ENCODE measurements around the gene FMR1. TPM values are rescaled to one million over a fixed set of nuclear protein-coding genes. Genes with fewer than 3 reads are reported as not detected.
A peak's percentile ranks its signal among the peaks of the same experiment; 100 is the strongest.

Gene FMR1
- total RNA-seq, 2 experiments from 2014 or later: 55.5 to 58.7 TPM

DNA sequence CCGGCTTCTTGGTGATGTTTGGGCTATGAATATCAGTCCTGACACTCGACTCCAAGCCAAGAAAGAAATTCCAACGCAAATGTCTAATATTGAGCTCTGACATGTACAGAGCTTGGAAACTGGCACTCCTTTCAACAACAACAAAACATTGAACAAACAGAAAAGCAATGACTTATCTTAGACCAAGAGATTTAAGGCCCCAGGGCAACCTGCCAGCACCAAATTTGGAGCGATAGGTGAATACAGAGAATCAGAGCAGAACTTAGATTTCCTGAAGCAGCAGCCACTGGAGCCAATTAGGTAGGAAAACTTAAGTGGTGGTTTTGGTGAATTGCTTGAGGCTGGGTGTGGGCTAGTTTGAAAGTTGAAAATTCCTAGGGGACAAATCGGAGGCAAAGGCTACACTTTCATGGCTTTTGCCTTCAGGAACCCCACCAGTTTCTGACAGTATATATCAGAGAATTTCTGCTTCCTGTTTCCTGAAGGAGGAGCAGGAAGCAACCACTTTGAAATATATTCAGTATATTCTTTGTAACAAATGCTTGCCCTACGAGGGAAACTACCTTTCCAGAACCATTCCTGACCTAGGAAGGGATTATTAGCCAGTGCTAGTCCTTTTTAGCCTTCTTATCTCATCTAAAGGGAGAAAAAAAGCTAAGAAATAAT, 10.1 kb upstream of the FMR1 start:
- Mint-ChIP-seq H3K4me3 (no peak overlapping the region), H3K9me3 (no peaks in the 10 kb centered on the region), H3K4me1 (peaks cover 4% of the 10 kb centered on the region), H3K27me3 (no peaks in the 10 kb centered on the region), H3K36me3 (ENCODE audit: low read depth) (no peaks in the 10 kb centered on the region), H3K27ac (no peak overlapping the region)
- POLR2A ChIA-PET: interaction anchor here (1.0 kb wide), 1 partner anchor 10 kb away, joined by 3 read pairs; the partner anchor contains the start of gene FMR1
- CTCF ChIA-PET: no interaction called here
- DNase-seq: no peak

DNA sequence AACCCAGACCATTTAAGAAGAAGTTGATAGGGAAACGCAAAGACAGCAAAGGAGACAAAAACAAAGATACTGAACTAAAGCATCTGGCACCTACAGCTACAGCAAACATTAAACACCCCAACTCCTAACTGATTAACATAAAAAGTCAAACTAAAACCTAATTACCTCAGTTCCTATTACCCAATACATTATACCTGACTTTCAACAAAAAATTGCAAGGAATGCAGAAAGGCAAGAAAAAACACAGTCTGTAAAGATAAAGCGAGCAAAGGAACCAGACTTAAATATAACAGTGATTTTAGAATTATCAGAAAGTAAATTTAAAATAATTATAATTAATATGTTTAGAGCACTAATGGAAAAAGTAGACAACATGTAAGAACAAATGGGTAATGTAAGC, 9.4 kb upstream of the FMR1 start:
- Mint-ChIP-seq H3K27ac (no peak overlapping the region), H3K4me1 (peaks cover 4% of the 10 kb centered on the region), H3K9me3 (no peaks in the 10 kb centered on the region), H3K4me3 (no peak overlapping the region), H3K27me3 (no peaks in the 10 kb centered on the region), H3K36me3 (ENCODE audit: low read depth) (no peaks in the 10 kb centered on the region)
- DNase-seq: no peak
- ChIA-PET CTCF (no interaction called here), POLR2A (interaction anchor here (1.0 kb wide), 1 partner anchor 9 kb away, joined by 3 read pairs; the partner anchor contains the start of gene FMR1)

DNA sequence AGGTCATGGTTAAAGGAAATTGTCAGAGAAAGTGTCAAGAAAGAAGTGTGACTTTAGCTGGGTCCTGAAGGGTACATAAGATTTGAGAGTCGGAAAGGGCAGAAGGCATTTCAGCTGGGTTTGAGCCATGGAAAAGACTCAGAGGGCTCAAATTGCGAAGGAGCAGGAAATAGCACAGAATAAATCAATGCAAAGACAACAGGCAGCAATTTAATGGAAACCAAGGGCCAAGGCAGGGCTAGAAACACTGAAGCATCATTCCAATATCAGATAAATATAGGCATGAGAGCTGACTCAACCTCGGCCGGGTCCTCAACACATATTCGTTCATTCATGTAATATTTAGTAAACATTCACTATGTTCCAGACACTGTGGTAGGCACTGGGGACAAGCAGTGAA, 3.6 kb upstream of the FMR1 start:
- H3K27me3 Mint-ChIP-seq: no peaks in the 10 kb centered on the region
- DNase-seq: no peak
- no peak overlapping the region for H3K27ac Mint-ChIP-seq
- H3K4me3 Mint-ChIP-seq: no peak overlapping the region
- no peaks in the 10 kb centered on the region for H3K9me3 Mint-ChIP-seq
- H3K36me3 Mint-ChIP-seq (ENCODE audit: low read depth): peaks cover 4% of the 10 kb centered on the region
- peaks cover 7% of the 10 kb centered on the region for H3K4me1 Mint-ChIP-seq
- CTCF ChIA-PET: no interaction called here
- POLR2A ChIA-PET: no interaction called here

DNA sequence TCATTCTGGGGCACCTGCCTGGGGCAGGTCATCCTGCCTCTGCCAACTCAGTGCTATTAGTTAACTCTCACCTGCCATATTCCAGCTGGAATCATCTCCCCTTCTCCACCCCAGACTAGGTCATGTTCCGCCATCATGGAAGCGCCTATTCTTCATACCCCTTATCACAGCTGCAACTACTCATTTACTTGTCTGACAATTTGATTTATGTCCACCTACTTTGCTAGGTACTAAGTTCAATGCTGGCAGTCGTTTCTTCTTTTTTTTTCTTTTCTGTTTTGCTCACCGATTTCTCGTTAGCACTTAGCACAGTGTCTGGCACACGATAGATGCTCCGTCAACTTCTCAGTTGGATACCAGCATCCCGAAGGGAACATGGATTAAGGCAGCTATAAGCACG, 1.1 kb upstream of the FMR1 start:
- ChIA-PET POLR2A (no interaction called here), CTCF (no interaction called here)
- Mint-ChIP-seq H3K4me3 (peak overlapping the region; percentile 14), H3K27me3 (no peaks in the 10 kb centered on the region), H3K36me3 (ENCODE audit: low read depth) (peaks cover 4% of the 10 kb centered on the region), H3K4me1 (peaks cover 29% of the 10 kb centered on the region), H3K27ac (peak overlapping the region; percentile 1), H3K9me3 (no peaks in the 10 kb centered on the region)
- DNase-seq: no peak

DNA sequence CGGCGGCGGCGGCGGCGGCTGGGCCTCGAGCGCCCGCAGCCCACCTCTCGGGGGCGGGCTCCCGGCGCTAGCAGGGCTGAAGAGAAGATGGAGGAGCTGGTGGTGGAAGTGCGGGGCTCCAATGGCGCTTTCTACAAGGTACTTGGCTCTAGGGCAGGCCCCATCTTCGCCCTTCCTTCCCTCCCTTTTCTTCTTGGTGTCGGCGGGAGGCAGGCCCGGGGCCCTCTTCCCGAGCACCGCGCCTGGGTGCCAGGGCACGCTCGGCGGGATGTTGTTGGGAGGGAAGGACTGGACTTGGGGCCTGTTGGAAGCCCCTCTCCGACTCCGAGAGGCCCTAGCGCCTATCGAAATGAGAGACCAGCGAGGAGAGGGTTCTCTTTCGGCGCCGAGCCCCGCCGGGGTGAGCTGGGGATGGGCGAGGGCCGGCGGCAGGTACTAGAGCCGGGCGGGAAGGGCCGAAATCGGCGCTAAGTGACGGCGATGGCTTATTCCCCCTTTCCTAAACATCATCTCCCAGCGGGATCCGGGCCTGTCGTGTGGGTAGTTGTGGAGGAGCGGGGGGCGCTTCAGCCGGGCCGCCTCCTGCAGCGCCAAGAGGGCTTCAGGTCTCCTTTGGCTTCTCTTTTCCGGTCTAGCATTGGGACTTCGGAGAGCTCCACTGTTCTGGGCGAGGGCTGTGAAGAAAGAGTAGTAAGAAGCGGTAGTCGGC, 528 bp downstream of the FMR1 start:
- Mint-ChIP-seq H3K27me3 (no peaks in the 10 kb centered on the region), H3K4me1 (peaks cover 46% of the 10 kb centered on the region), H3K27ac (peak overlapping the region; percentile 98), H3K4me3 (peak overlapping the region; percentile 97), H3K36me3 (ENCODE audit: low read depth) (peaks cover 4% of the 10 kb centered on the region), H3K9me3 (no peaks in the 10 kb centered on the region)
- CTCF ChIA-PET: no interaction called here
- POLR2A ChIA-PET: interaction anchor here (0.6 to 1.8 kb wide), 2 partner anchors 9 to 12 kb away, joined by 3 to 9 read pairs; no protein-coding TSS in a partner anchor
- peak; percentile 30 for DNase-seq

DNA sequence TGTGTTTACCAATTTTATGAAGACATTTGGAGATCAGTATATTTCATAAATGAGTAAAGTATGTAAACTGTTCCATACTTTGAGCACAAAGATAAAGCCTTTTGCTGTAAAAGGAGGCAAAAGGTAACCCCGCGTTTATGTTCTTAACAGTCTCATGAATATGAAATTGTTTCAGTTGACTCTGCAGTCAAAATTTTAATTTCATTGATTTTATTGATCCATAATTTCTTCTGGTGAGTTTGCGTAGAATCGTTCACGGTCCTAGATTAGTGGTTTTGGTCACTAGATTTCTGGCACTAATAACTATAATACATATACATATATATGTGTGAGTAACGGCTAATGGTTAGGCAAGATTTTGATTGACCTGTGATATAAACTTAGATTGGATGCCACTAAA, 1.9 kb downstream of the FMR1 start:
- no peaks in the 10 kb centered on the region for H3K27me3 Mint-ChIP-seq
- peaks cover 7% of the 10 kb centered on the region for H3K36me3 Mint-ChIP-seq (ENCODE audit: low read depth)
- POLR2A ChIA-PET: no interaction called here
- H3K9me3 Mint-ChIP-seq: no peaks in the 10 kb centered on the region
- peak overlapping the region; percentile 97 for H3K4me3 Mint-ChIP-seq
- no peak for DNase-seq
- H3K4me1 Mint-ChIP-seq: peaks cover 58% of the 10 kb centered on the region
- CTCF ChIA-PET: no interaction called here
- H3K27ac Mint-ChIP-seq: peak overlapping the region; percentile 98

DNA sequence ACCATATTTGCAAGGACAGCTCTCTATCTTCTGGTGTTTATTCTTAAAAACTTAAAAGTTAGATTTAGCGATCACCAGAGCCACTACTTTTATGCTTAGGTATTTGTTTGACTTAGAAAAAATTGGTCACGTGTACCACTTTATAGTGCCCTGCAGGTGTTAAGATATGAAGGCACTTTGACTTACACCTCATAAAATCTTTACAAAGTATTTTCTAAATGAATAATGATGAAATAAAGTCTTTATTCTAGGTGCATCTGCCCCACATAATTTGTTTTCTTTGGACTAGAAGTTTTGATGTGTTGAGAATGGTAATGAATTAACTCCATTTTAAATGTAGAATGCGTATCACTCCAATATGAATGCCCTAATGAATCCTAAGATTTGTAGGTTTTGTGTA, 2.9 kb downstream of the FMR1 start:
- no peaks in the 10 kb centered on the region for H3K27me3 Mint-ChIP-seq
- ChIA-PET POLR2A (no interaction called here), CTCF (no interaction called here)
- DNase-seq: no peak
- H3K36me3 Mint-ChIP-seq (ENCODE audit: low read depth): peaks cover 7% of the 10 kb centered on the region
- no peak overlapping the region for H3K27ac Mint-ChIP-seq
- peak overlapping the region; percentile 97 for H3K4me3 Mint-ChIP-seq
- no peaks in the 10 kb centered on the region for H3K9me3 Mint-ChIP-seq
- peaks cover 58% of the 10 kb centered on the region for H3K4me1 Mint-ChIP-seq

DNA sequence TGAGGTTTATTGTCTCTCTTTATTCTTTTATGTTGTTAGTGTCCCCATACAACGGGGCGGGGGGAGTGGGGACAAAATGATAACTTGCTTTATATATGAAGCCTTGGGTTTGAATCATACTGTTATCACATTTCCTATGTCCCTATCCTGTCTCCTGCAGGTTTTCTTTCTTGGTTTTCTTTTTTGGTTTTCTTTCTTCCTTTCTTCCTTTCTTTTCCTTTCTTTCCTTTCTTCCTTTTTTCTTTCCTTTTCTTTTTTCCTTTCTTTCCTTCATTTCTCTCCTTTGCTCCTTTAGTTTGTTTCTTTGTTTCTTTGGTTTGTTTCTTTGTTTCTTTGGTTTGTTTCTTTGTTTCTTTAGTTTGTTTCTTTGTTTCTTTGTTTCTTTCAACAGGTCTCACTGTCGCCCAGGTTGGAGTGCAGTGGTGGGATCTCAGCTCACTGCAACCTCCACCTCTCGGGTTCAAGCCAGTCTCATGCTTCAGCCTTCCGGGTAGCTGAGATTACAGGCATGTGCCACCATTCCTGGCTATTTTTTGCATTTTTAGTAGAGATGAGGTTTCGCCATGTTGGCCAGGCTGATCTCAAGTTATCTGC, 4.8 kb downstream of the FMR1 start:
- H3K9me3 Mint-ChIP-seq: no peaks in the 10 kb centered on the region
- peaks cover 57% of the 10 kb centered on the region for H3K4me1 Mint-ChIP-seq
- peak overlapping the region; percentile 31 for H3K27ac Mint-ChIP-seq

DNA sequence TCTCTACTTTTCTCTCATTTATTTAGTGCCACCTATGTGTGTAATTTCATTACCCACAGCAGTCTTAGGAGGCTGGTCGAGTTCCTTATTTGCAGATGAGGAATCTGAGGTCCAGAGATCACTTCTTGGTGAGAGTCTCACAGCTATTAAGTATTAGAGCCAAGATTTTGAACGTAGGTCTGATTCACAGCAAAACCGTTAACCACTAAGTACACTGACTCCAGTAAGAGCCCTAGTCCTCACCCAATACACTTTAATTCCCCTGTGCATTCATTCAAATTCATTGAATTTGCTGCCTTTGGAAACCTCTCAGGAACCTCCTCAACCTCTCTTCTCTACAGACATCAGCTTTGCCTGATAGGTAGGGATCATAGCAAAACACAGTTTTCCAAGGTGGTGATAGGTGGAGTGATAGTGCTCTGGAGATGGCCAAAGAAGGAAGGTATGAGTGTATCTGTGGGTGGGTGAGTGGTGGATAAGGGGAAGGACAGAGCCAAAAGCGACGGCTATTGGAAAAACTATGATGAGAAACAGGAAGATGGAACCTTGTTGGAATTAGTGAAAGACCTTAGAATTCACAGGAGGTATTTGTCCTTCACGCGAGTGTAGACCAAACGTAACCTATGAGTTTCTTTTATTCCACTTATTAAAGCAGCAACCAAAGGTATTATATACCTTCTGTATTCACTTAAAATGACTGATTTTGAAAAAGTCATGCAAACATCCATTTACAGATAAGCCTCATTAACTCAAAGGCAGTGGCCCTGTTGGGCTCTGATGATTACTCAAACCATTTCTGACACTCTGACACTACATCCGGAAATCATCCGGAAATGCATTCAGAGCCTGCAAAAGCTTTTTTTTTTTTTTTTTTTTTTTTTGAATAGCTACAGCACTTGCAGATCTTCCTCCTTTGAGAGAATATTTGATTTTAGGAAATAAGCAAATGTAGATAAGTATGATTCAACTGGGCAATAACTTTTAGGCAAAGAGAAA, 6.3 kb downstream of the FMR1 start:
- peak overlapping the region; percentile 88 for H3K27ac Mint-ChIP-seq
- no peaks in the 10 kb centered on the region for H3K27me3 Mint-ChIP-seq
- ChIA-PET POLR2A (no interaction called here), CTCF (no interaction called here)
- no peaks in the 10 kb centered on the region for H3K9me3 Mint-ChIP-seq
- H3K4me3 Mint-ChIP-seq: peak overlapping the region; percentile 51
- peaks cover 7% of the 10 kb centered on the region for H3K36me3 Mint-ChIP-seq (ENCODE audit: low read depth)
- DNase-seq: peak; percentile 26
- H3K4me1 Mint-ChIP-seq: peaks cover 64% of the 10 kb centered on the region

More for the DNA sequence above, 4.8 kb downstream of the FMR1 start:
- DNase-seq: no peak
- Mint-ChIP-seq H3K4me3 (no peak overlapping the region), H3K36me3 (ENCODE audit: low read depth) (peaks cover 11% of the 10 kb centered on the region), H3K27me3 (no peaks in the 10 kb centered on the region)
- ChIA-PET POLR2A (no interaction called here), CTCF (no interaction called here)

DNA sequence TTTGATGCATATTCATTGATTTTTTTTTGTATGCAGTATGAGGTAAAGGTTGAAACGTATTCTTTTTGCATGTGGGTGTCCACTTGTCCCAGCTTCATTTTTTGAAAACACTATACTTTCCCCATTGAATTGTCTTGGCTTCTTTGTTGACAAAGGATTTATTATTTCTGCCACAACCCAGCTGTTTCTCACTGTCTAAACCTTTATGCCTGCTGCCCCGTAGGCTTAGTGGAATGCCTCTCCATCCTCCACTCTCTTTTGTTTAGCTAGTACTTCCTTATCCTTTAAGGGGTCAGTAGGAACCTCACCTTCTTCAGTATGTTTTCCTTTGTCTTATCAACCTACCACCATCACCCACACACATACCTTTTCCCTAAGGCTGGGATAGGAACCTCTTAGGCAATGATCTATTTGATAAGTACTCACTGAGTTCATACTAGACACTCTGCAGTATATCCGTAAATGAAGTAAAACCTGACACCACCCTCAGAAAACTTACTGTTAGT, 8.5 kb downstream of the FMR1 start:
- H3K4me1 Mint-ChIP-seq: peaks cover 53% of the 10 kb centered on the region

DNA sequence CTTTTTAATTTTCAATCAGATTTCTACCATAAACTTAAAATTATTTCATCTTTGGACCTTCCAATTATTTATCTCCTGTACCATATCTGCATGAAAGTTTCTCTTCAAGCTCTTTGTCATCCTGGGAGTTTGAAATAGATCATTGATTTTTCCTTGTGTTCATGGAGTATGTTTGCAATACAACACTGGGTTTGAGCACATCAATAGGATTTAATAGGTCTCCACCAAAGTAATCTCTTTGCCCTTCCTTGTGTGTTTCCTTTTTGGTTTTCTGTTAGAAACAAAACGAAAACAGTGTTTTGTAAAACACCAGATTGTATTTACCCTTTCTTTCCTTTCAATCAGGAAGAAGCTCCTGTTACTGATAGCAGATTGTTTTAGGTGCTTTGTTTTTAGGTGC, 11.9 kb downstream of the FMR1 start:
- H3K36me3 Mint-ChIP-seq (ENCODE audit: low read depth): peaks cover 23% of the 10 kb centered on the region
- no peak overlapping the region for H3K27ac Mint-ChIP-seq
- H3K9me3 Mint-ChIP-seq: no peaks in the 10 kb centered on the region
- peaks cover 22% of the 10 kb centered on the region for H3K4me1 Mint-ChIP-seq
- H3K4me3 Mint-ChIP-seq: no peak overlapping the region
- ChIA-PET CTCF (no interaction called here), POLR2A (interaction anchor here (1.0 to 1.7 kb wide), 2 partner anchors 11 to 12 kb away, joined by 3 to 4 read pairs; partner anchors contain the start of gene FMR1)
- DNase-seq: no peak
- no peaks in the 10 kb centered on the region for H3K27me3 Mint-ChIP-seq

More for the DNA sequence above, 8.5 kb downstream of the FMR1 start:
- ChIA-PET CTCF (no interaction called here), POLR2A (interaction anchor here (1.1 to 3.3 kb wide), 2 partner anchors 8 to 24 kb away, joined by 3 to 9 read pairs; partner anchors contain the start of gene FMR1)
- no peaks in the 10 kb centered on the region for H3K27me3 Mint-ChIP-seq
- H3K27ac Mint-ChIP-seq: no peak overlapping the region
- no peaks in the 10 kb centered on the region for H3K9me3 Mint-ChIP-seq
- peaks cover 7% of the 10 kb centered on the region for H3K36me3 Mint-ChIP-seq (ENCODE audit: low read depth)
- no peak overlapping the region for H3K4me3 Mint-ChIP-seq
- no peak for DNase-seq

DNA sequence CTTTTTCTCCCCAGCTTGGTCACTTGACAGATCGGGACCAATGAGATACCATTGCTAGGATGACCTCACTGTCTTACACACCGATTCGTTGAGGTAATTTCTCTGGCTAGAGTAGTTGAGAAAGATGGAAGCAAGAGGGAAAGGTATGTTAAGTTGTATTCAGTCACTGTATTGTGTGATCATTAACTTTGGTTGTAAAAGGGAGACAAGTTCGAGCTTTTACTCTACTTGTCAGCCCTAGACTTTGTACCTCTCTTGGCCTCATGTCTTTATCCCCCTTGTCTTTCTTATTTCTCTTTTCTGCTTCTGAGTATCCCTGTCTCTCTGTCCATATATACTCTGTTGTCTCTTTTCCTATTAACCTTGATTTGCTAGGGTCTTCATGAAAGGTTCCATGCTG, 15.5 kb downstream of the FMR1 start:
- ChIA-PET CTCF (no interaction called here), POLR2A (no interaction called here)
- DNase-seq: no peak
- H3K9me3 Mint-ChIP-seq: no peaks in the 10 kb centered on the region
- H3K27me3 Mint-ChIP-seq: no peaks in the 10 kb centered on the region
- peaks cover 33% of the 10 kb centered on the region for H3K36me3 Mint-ChIP-seq (ENCODE audit: low read depth)
- no peak overlapping the region for H3K4me3 Mint-ChIP-seq
- peaks cover 15% of the 10 kb centered on the region for H3K4me1 Mint-ChIP-seq
- H3K27ac Mint-ChIP-seq: no peak overlapping the region

Measured in activated CD4-positive, alpha-beta memory T cell treated with anti-CD3 and anti-CD28 coated beads, Interleukin-2, amount 10 ng/mL, durations not matched to agents 7 days and 5 days (primary cell).